Stimulated activated naive CD8-positive, alpha-beta T cell treated with anti-CD3 and anti-CD28 coated beads, Interleukin-15, amount 100 ng/mL, for 72 hours (primary cell): ENCODE data around the gene MRLN.

Experiments
- ATAC-seq: fragments of 150-1000 bp; cut with Tn5 transposase; 2 replicates; pipeline ENCODE4 v1.10.0; 2021; ENCODE audit warnings: mild to moderate bottlenecking, moderate library complexity
- DNase-seq, 2 donors: peaks; one replicate each; pipeline ENCODE4 v3.0.0; 2021 to 2022
- H3K27ac Mint-ChIP-seq, 2 donors: one replicate each; pipeline ENCODE4 v1.8.0; 2022; ENCODE audit warnings: mild to moderate bottlenecking in 2 of 2, mixed read lengths in 2 of 2, moderate library complexity in 2 of 2
- H3K27me3 Mint-ChIP-seq: one replicate; pipeline ENCODE4 v1.8.0; 2022; ENCODE audit warnings: mixed read lengths
- H3K4me1 Mint-ChIP-seq: one replicate; pipeline ENCODE4 v1.8.0; 2022; ENCODE audit warnings: mild to moderate bottlenecking, mixed read lengths
- H3K4me3 Mint-ChIP-seq, 2 donors: one replicate each; pipeline ENCODE4 v1.8.0; 2022; ENCODE audit warnings: mild to moderate bottlenecking in 2 of 2, mixed read lengths in 2 of 2, moderate library complexity in 1 of 2
- H3K9me3 Mint-ChIP-seq, 2 donors: one replicate each; pipeline ENCODE4 v1.8.0; 2022; ENCODE audit warnings: mixed read lengths in 2 of 2

Gene MRLN

GRCh38 chr10:59698326-59698725 lies 54.9 kb downstream of the MRLN start:
- H3K27ac Mint-ChIP-seq, result no peak overlapping the region
- H3K9me3 Mint-ChIP-seq, result no peaks in the 10 kb centered on the region
- H3K27me3 Mint-ChIP-seq, result peaks cover 31% of the 10 kb centered on the region
- H3K4me1 Mint-ChIP-seq, result no peaks in the 10 kb centered on the region
- no peak overlapping the region for H3K4me3 Mint-ChIP-seq
- DNase-seq, result no peak
- no peak for ATAC-seq

- Mint-ChIP-seq H3K9me3 (no peaks in the 10 kb centered on the region), H3K4me3 (no peak overlapping the region), H3K4me1 (no peaks in the 10 kb centered on the region), H3K27ac (no peak overlapping the region), H3K27me3 (peaks cover 28% of the 10 kb centered on the region)
- ATAC-seq (no peak), DNase-seq (no peak)
Observed at GRCh38 chr10:59695637-59696036, 57.6 kb downstream of the MRLN start.

- Mint-ChIP-seq H3K27me3 (peaks cover 22% of the 10 kb centered on the region), H3K4me1 (no peaks in the 10 kb centered on the region)
Observed at GRCh38 chr10:59694936-59695335, 58.3 kb downstream of the MRLN start.

GRCh38 chr10:59692113-59692512 lies 61.1 kb downstream of the MRLN start:
- Mint-ChIP-seq H3K4me3 (no peak overlapping the region), H3K4me1 (no peaks in the 10 kb centered on the region), H3K27me3 (peaks cover 25% of the 10 kb centered on the region), H3K9me3 (no peaks in the 10 kb centered on the region), H3K27ac (no peak overlapping the region)
- ATAC-seq (no peak), DNase-seq (no peak)

More at GRCh38 chr10:59694936-59695335, 58.3 kb downstream of the MRLN start:
- Mint-ChIP-seq H3K4me3 (no peak overlapping the region), H3K27ac (no peak overlapping the region), H3K9me3 (no peaks in the 10 kb centered on the region)
- no peak for ATAC-seq
- DNase-seq, result no peak

GRCh38 chr10:59688921-59689351 lies 64.3 kb downstream of the MRLN start:
- ATAC-seq (no peak), DNase-seq (no peak)
- no peak overlapping the region for H3K4me3 Mint-ChIP-seq
- H3K9me3 Mint-ChIP-seq, result no peaks in the 10 kb centered on the region
- H3K27ac Mint-ChIP-seq, result no peak overlapping the region
- H3K27me3 Mint-ChIP-seq, result peaks cover 25% of the 10 kb centered on the region
- H3K4me1 Mint-ChIP-seq, result no peaks in the 10 kb centered on the region

- Mint-ChIP-seq H3K27me3 (peaks cover 25% of the 10 kb centered on the region), H3K9me3 (no peaks in the 10 kb centered on the region), H3K4me3 (no peak overlapping the region), H3K27ac (no peak overlapping the region), H3K4me1 (no peaks in the 10 kb centered on the region)
- no peak for ATAC-seq
- DNase-seq, result no peak
Observed at GRCh38 chr10:59687657-59688056, 65.6 kb downstream of the MRLN start.
